HFF-Myc (cell line): Measurements from ENCODE around the gene ABLIM2.

ENCODE experiments used
- DNase-seq: peaks from one replicate; pipeline ENCODE4 v3.0.0-alpha.2; 2011; ENCODE audit warnings: low read depth; ENCODE audit errors: extremely low read depth
- H3K4me3 ChIP-seq: replicated peaks from 2 replicates; pipeline ENCODE4 v1.5.1; 2011; ENCODE audit warnings: low read depth, mild to moderate bottlenecking, control low read depth, low read length
- TF ChIP-seq, protein P1 (sequence below): IDR thresholded peaks from 2 replicates; pipeline ENCODE4 v1.5.1; 2012; ENCODE audit warnings: mild to moderate bottlenecking, low read depth, low read length, control low read depth; ENCODE audit errors: missing control alignments

ABLIM2 gene

GRCh38 chr4:8115916-8116315 lies 42.7 kb downstream of the ABLIM2 start:
- TF ChIP-seq, protein P1, sequence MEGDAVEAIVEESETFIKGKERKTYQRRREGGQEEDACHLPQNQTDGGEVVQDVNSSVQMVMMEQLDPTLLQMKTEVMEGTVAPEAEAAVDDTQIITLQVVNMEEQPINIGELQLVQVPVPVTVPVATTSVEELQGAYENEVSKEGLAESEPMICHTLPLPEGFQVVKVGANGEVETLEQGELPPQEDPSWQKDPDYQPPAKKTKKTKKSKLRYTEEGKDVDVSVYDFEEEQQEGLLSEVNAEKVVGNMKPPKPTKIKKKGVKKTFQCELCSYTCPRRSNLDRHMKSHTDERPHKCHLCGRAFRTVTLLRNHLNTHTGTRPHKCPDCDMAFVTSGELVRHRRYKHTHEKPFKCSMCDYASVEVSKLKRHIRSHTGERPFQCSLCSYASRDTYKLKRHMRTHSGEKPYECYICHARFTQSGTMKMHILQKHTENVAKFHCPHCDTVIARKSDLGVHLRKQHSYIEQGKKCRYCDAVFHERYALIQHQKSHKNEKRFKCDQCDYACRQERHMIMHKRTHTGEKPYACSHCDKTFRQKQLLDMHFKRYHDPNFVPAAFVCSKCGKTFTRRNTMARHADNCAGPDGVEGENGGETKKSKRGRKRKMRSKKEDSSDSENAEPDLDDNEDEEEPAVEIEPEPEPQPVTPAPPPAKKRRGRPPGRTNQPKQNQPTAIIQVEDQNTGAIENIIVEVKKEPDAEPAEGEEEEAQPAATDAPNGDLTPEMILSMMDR = no peak
- H3K4me3 ChIP-seq = no peak overlapping the region
- no peak for DNase-seq

DNA sequence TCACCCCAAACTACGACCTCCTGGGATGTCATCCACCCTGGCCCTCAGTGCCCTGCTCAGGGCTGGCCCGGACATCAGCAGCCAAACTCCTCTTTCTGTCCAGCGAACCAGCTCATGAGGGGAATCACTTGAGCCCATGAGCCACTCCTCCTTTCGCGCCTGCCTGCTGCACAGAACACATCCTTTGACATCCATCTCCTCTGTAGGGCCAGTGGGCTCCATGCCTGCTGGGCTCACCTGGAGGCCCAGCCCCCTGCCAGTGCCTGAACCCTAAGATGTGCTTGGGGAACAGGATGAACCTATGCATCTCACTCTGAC lies 43.5 kb downstream of the ABLIM2 start:
- H3K4me3 ChIP-seq = no peak overlapping the region
- TF ChIP-seq, protein P1 = no peak
- no peak for DNase-seq

DNA sequence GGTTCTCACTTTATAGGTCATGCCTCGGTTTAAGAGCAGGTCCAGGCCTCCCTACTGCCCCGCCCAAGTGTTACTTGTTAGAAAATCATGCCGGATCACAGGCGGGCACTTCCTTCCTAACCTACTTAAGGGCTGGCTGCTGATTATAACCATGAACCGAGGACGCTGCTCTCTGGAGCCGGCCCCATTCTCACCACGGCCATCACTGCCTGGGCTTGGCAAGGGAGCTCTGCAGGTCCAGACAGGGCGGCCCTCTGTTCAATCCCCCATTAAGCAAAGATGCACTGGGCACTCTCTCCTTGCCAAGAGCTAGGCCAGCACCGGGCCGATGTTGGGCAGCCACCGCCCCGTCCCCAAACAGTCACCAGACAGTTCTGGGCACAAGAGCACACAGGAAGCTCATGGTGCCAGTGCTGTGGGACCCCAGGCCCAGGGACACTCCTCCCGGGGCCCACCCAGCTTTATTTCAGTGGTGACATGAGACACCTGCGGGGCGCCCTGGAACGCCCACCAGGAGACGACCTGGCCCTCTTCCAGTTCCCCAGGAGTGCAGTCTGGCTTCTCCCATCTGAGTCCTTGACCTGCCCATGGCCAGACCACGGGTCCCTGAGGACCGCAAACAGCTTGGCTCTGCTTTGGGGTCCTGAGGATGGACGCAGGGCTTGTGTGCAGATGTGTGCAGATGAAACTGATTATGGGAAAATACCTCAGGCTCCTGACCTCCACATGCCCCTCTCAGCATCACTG lies 44.0 kb downstream of the ABLIM2 start:
- no peak overlapping the region for H3K4me3 ChIP-seq
- TF ChIP-seq, protein P1 = no peak
- no peak for DNase-seq

DNA sequence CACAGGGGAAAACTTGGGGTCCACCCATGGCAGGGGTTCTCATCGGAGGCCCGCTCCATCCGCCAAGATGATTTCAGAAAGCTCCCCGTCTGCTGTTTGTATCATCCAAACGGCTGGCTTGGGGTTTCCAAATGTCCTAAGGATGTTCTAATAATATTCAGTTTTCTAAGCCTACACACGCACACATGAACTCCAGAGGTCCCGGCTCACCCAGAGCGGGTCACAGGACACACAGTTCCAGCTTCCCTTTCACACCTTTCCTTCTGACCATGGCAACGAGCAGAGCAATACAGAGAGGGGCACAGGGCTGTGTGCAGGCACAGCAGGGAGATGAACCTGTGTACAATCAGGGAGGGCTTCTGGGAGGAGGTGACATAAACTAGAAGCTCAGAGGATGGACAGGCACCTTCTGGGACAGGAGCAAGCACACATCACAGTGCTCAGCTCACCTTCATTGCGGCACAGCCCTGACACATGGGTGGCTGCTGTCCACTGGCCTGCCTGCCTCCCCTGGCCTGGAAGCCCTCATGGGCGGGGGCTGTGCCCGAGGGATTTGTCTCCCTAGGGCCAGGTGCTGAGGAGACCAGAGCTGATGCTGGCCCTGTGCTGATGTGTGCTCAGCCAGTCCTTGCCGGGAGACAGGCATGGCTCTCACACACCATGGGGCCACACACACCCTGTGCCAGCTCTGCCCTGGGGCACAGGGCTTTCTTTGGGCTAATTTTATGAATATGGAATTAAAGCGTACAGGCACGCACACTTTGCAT lies 44.8 kb downstream of the ABLIM2 start:
- no peak overlapping the region for H3K4me3 ChIP-seq
- no peak for DNase-seq
- TF ChIP-seq, protein P1 = no peak

DNA sequence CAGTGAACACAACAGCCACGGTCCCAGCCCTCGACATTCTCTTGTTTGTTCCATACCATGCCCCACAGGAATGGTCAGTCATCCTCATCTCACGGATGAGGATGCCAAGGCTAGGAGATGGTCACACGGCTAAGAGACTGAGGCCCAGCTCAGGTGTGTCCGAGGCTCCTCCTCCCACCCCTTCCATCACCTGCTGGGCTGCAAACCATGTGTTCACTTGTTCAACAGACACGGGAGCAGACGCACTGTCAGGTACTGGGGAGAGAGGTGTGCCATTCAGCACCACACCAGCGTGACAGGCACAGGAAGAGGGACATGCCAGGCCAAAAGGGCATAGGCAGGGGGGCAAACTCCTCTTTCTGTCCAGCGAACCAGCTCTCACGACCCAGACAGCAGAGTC lies 45.9 kb downstream of the ABLIM2 start:
- TF ChIP-seq, protein P1 = no peak
- DNase-seq = no peak
- H3K4me3 ChIP-seq = no peak overlapping the region

DNA sequence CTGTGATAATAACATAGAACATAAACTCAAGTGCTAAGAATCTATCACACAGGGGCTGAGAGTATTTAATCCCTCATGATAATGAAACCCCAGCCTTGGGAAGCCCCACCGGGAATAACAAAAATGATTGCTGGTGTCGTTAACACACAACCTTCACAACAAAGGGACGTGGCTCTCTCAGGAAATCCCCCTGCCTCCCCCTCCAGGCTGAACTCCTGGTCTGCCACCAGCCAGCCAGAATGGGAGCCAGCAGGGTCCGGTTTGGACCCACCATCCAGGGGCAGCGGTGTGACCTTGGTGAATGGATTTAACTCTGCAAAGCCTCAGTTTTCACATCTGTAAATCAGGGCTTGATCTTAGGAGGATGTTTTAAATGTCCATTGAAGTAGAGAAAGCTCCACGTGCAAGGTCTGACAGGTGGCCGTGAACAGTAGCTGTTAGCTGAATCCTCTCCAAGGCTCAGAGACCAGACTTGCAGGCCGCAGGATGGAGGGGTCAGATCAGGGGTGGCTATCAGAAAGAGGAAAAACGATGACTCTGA lies 46.5 kb downstream of the ABLIM2 start:
- H3K4me3 ChIP-seq = no peak overlapping the region
- TF ChIP-seq, protein P1 = no peak
- no peak for DNase-seq
